ENCODE data around the gene PNPT1.
"Not testable (repeated sequence)": the region's sequence is repeated elsewhere in the genome, so short reads cannot be mapped to it uniquely, and the experiment has no call there.

The PNPT1 gene

DNA sequence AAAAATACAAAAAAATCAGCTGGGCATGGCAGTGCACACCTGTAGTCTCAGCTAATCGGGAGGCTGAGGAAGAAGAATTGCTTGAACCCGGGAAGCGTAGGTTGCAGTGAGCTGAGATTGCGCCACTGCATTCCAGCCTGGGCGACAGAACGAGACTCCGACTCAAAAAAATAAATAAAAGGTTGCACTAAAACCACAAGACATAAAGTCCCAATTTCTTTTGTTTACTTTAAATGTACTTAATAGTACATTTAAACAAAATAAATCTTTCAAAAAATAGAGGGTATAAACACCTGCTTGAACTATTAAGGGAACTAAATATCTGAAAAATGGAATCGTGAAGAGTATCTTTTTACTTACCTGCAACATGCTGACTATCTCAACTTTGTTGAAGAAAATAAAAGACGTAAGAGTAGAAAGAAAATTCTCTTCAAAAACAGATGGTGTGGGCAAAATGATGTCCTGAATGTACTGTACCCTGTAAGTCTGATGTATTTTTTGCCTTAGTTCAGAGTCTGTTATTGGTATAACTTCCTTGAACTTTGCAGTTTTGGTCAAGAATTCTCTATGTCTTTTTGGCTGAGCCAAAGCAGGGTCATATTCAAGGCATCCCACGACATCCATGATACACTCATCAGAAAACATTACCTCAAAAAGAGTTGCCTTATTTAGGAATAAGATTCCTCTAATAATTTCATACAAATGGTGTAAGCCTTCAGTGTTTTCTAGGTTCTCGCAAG is 95.4 kb downstream of the PNPT1 start:
- Histone ChIP-seq H3K9me3 (ENCODE audit: insufficient read depth, low read length) (no peaks in the 10 kb centered on the region), H3K9ac (ENCODE audit: low read length) (no peak overlapping the region), H3K79me2 (ENCODE audit: low read length) (peaks cover 62% of the 10 kb centered on the region), H3K27me3 (ENCODE audit: low read depth, low read length) (no peaks in the 10 kb centered on the region), H4K20me1 (ENCODE audit: insufficient read depth, low read length) (no peaks in the 10 kb centered on the region), H3K4me1 (ENCODE audit: low read length) (no peaks in the 10 kb centered on the region), H3K4me3 (ENCODE audit: low read length) (no peak overlapping the region), H3K27ac (ENCODE audit: low read length) (no peak overlapping the region), H2AFZ (ENCODE audit: low read depth, low read length) (no peak overlapping the region), H3K4me2 (ENCODE audit: low read length) (no peak overlapping the region), H3K36me3 (replicated peaks; ENCODE audit: low read depth, low read length) (peaks cover 45% of the 10 kb centered on the region)
- TF ChIP-seq, protein P1, sequence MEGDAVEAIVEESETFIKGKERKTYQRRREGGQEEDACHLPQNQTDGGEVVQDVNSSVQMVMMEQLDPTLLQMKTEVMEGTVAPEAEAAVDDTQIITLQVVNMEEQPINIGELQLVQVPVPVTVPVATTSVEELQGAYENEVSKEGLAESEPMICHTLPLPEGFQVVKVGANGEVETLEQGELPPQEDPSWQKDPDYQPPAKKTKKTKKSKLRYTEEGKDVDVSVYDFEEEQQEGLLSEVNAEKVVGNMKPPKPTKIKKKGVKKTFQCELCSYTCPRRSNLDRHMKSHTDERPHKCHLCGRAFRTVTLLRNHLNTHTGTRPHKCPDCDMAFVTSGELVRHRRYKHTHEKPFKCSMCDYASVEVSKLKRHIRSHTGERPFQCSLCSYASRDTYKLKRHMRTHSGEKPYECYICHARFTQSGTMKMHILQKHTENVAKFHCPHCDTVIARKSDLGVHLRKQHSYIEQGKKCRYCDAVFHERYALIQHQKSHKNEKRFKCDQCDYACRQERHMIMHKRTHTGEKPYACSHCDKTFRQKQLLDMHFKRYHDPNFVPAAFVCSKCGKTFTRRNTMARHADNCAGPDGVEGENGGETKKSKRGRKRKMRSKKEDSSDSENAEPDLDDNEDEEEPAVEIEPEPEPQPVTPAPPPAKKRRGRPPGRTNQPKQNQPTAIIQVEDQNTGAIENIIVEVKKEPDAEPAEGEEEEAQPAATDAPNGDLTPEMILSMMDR (IDR thresholded peaks at IDR 0.05; ENCODE audit: low read depth, low read length): no peak
- TF ChIP-seq EZH2phosphoT487 (IDR thresholded peaks at IDR 0.05; ENCODE audit: low read depth): no peak

DNA sequence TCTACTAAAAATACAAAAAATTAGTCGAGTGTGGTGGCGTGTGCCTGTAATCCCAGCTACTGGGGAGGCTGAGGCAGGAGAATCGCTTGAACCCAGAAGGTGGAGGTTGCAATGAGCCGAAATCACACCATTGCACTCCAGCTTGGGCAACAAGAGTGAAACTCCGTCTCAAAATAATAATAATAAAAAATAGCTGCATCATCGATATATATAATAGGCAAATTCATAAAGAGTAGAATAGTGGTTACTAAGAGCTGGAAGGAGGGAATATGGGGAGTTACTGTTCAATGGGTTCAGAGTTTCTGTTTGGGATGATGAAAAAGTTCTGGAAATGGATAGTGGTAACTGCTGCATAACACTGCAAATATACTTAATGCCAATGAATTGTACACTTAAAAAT is 96.8 kb downstream of the PNPT1 start:
- H3K27ac ChIP-seq (ENCODE audit: low read length); H3K4me2 ChIP-seq (ENCODE audit: low read length); H4K20me1 ChIP-seq (ENCODE audit: insufficient read depth, low read length); H3K4me3 ChIP-seq (ENCODE audit: low read length); H3K4me1 ChIP-seq (ENCODE audit: low read length); H3K27me3 ChIP-seq (ENCODE audit: low read depth, low read length); H3K9me3 ChIP-seq (ENCODE audit: insufficient read depth, low read length); H2AFZ ChIP-seq (ENCODE audit: low read depth, low read length); H3K9ac ChIP-seq (ENCODE audit: low read length): not testable (repeated sequence)
- Histone ChIP-seq H3K79me2 (ENCODE audit: low read length) (peaks cover 52% of the 10 kb centered on the region), H3K36me3 (replicated peaks; ENCODE audit: low read depth, low read length) (peaks cover 32% of the 10 kb centered on the region)

DNA sequence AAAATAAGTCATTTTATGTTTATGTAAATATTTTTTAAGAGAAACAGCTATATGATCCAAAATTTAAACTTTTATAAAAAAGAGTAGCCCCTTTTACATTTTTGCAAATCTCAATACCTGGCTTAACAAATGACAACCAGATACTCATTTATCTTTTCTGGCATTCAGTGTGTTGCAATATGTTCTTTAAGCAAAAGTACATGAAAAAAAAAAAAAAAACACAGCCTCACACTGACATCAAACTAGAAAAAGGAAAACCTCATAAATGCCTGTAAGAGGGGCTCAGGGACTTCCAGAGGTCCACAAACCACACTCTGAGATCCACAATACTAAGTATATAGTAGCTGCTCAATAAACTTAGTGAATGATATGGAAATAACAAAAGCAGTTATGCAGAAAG is 98.1 kb downstream of the PNPT1 start:
- Histone ChIP-seq H3K9ac (ENCODE audit: low read length) (no peak overlapping the region), H4K20me1 (ENCODE audit: insufficient read depth, low read length) (0 out of 2 replicates have a peak, but pooled peaks cover 6% of the 10 kb centered on the region), H3K79me2 (ENCODE audit: low read length) (peaks cover 54% of the 10 kb centered on the region), H3K4me1 (ENCODE audit: low read length) (peaks cover 11% of the 10 kb centered on the region), H3K4me2 (ENCODE audit: low read length) (no peak overlapping the region), H3K27me3 (ENCODE audit: low read depth, low read length) (no peaks in the 10 kb centered on the region), H2AFZ (ENCODE audit: low read depth, low read length) (no peak overlapping the region), H3K9me3 (ENCODE audit: insufficient read depth, low read length) (no peaks in the 10 kb centered on the region), H3K36me3 (replicated peaks; ENCODE audit: low read depth, low read length) (peaks cover 30% of the 10 kb centered on the region), H3K27ac (ENCODE audit: low read length) (no peak overlapping the region), H3K4me3 (ENCODE audit: low read length) (no peak overlapping the region)
- no peak for TF ChIP-seq EZH2phosphoT487 (IDR thresholded peaks at IDR 0.05; ENCODE audit: low read depth)
- TF ChIP-seq, protein P1 (IDR thresholded peaks at IDR 0.05; ENCODE audit: low read depth, low read length): no peak

DNA sequence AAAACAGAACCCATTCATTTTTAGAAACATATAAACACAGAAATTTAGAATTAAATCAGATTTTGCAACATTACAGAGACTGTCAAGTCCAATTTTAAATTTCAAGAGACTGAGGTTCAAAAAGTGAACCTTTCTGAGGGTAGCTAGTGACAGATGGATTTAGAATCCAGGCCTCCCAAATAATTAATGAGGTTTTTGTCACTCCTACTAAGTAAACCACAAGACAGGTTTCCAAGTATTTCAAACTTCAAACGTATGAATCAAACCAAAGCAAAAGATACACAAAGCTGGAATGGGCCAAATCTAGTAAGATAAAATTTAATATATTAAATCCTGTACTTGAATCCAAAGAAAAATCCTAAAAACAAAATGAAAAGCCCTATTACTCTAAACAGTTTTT is 101.5 kb downstream of the PNPT1 start:
- Histone ChIP-seq H3K9ac (ENCODE audit: low read length) (no peak overlapping the region), H3K27ac (ENCODE audit: low read length) (no peak overlapping the region), H4K20me1 (ENCODE audit: insufficient read depth, low read length) (0 out of 2 replicates have a peak, but pooled peaks cover 8% of the 10 kb centered on the region), H3K4me3 (ENCODE audit: low read length) (no peak overlapping the region), H3K36me3 (replicated peaks; ENCODE audit: low read depth, low read length) (peaks cover 22% of the 10 kb centered on the region), H2AFZ (ENCODE audit: low read depth, low read length) (no peak overlapping the region), H3K79me2 (ENCODE audit: low read length) (peaks cover 59% of the 10 kb centered on the region), H3K27me3 (ENCODE audit: low read depth, low read length) (no peaks in the 10 kb centered on the region), H3K9me3 (ENCODE audit: insufficient read depth, low read length) (no peaks in the 10 kb centered on the region), H3K4me1 (ENCODE audit: low read length) (peaks cover 13% of the 10 kb centered on the region), H3K4me2 (ENCODE audit: low read length) (no peak overlapping the region)
- TF ChIP-seq, protein P1 (IDR thresholded peaks at IDR 0.05; ENCODE audit: low read depth, low read length): no peak
- TF ChIP-seq EZH2phosphoT487 (IDR thresholded peaks at IDR 0.05; ENCODE audit: low read depth): no peak

Measured in OCI-LY3 (cell line).